Measurements from ENCODE around the gene EMX1. TPM values are rescaled to one million over a fixed set of nuclear protein-coding genes. Genes with fewer than 3 reads are reported as not detected.

EMX1 gene
- total and polyA plus RNA-seq, 2 of the 13 experiments (the other 11 are each of a cell fraction or from before 2014, with no cell fraction given), result 0.62 to 4.9 TPM

DNA sequence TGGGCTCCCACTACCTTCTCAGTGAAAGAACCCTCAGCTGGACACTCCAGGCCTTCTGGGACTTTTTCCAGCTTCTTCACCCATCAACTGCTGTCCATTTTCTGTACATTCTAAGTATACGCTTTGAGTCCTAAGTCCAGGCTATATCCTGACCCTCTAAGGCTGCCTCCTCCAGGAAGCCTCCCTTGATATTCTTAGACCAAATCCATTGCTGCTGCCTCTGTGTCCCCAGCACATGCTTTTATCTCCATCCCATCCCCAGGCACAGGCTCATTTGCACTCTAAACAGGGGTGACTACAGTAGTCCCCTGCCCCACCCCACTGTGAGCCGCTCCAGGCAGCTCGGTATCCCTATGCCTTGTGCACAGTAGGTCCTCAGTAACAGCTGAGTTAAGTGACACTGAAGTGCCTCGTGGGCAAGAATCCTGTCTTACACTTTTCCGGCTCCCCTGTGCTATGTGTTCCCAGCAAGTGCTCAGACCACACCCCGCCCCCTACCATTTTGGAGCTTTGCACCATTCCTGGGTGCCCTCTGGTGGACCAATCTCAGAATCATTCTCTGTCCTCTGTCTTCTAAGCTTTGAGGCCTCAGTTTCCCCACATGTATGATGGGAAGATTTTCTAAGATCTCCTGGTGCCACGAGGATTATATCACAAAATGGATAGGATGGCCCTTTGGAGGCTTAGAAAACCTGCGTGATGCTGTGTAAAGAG, 34.9 kb downstream of the EMX1 start:
- CTCF ChIA-PET (ENCODE audit: low intra/inter-chr PET ratio, low total read pairs), result no interaction called here

More for the DNA sequence above, 34.9 kb downstream of the EMX1 start:
- Histone ChIP-seq H3K4me3 (replicated peaks in 1 of 3; ENCODE audit: insufficient read depth in 1 of 3, low read depth in 2 of 3, low read length in 3 of 3) (no peak overlapping the region), H2AFZ (ENCODE audit: low read length) (no peak overlapping the region), H3K27ac (ENCODE audit: extremely low read length, insufficient read depth, low read length) (no peak overlapping the region), H3K9ac (ENCODE audit: insufficient read depth, low read depth, low read length) (no peak overlapping the region), H4K20me1 (ENCODE audit: insufficient read depth, low read length) (no peaks in the 10 kb centered on the region), H3K36me3 (replicated peaks in 1 of 2; ENCODE audit: control insufficient read depth in 1 of 2, insufficient read depth in 2 of 2, low read length in 2 of 2) (peaks cover 0 to 3% of the 10 kb centered on the region in 2 experiments; a peak in 1 of 5 replicates), H3K9me3 (ENCODE audit: low read length) (no peaks in the 10 kb centered on the region), H3K79me2 (ENCODE audit: insufficient read depth, low read length) (no peaks in the 10 kb centered on the region), H3K4me2 (ENCODE audit: low read depth, low read length) (no peak overlapping the region), H3K4me1 (ENCODE audit: insufficient read depth, low read length) (no peaks in the 10 kb centered on the region), H3K27me3 (ENCODE audit: control insufficient read depth in 1 of 2, insufficient read depth in 2 of 2, low read length in 2 of 2) (no peaks in the 10 kb centered on the region)
- ATAC-seq (no peak), DNase-seq (ENCODE audit: low spot score) (no peak), FAIRE-seq (no peak)
- POLR2A ChIA-PET, result no interaction called here
- 93% methylated on average over 8 of the region's 8 CpGs for WGBS (ENCODE audit: low lambda C conversion rate)
- TF ChIP-seq ZNF350 (CRISPR knock-in tag; IDR thresholded peaks at IDR 0.05; ENCODE audit: borderline replicate concordance, low read depth), result no peak
- TF ChIP-seq, protein P1, sequence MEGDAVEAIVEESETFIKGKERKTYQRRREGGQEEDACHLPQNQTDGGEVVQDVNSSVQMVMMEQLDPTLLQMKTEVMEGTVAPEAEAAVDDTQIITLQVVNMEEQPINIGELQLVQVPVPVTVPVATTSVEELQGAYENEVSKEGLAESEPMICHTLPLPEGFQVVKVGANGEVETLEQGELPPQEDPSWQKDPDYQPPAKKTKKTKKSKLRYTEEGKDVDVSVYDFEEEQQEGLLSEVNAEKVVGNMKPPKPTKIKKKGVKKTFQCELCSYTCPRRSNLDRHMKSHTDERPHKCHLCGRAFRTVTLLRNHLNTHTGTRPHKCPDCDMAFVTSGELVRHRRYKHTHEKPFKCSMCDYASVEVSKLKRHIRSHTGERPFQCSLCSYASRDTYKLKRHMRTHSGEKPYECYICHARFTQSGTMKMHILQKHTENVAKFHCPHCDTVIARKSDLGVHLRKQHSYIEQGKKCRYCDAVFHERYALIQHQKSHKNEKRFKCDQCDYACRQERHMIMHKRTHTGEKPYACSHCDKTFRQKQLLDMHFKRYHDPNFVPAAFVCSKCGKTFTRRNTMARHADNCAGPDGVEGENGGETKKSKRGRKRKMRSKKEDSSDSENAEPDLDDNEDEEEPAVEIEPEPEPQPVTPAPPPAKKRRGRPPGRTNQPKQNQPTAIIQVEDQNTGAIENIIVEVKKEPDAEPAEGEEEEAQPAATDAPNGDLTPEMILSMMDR (CRISPR knock-in tag; IDR thresholded peaks at IDR 0.05), result 0 out of 2 replicates have a peak, but pooled peaks have one; percentile 19
- peak; percentile 42 for TF ChIP-seq ZFP36 (IDR thresholded peaks at IDR 0.05; ENCODE audit: borderline replicate concordance, low read depth, low read length, partially characterized antibody)
- no peak for TF ChIP-seq TAF15 (IDR thresholded peaks at IDR 0.05; ENCODE audit: low read depth, low read length, poor library complexity, severe bottlenecking)
- TF ChIP-seq MBNL3 (CRISPR knock-in tag; conservative IDR thresholded peaks at IDR 0.05), result no peak
- TF ChIP-seq, protein P2, sequence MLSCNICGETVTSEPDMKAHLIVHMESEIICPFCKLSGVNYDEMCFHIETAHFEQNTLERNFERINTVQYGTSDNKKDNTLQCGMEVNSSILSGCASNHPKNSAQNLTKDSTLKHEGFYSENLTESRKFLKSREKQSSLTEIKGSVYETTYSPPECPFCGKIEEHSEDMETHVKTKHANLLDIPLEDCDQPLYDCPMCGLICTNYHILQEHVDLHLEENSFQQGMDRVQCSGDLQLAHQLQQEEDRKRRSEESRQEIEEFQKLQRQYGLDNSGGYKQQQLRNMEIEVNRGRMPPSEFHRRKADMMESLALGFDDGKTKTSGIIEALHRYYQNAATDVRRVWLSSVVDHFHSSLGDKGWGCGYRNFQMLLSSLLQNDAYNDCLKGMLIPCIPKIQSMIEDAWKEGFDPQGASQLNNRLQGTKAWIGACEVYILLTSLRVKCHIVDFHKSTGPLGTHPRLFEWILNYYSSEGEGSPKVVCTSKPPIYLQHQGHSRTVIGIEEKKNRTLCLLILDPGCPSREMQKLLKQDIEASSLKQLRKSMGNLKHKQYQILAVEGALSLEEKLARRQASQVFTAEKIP (CRISPR knock-in tag; IDR thresholded peaks at IDR 0.05; ENCODE audit: borderline replicate concordance), result no peak
- no peak for TF ChIP-seq ZNF652 (CRISPR knock-in tag; IDR thresholded peaks at IDR 0.05; ENCODE audit: borderline replicate concordance, low read depth)
- TF ChIP-seq ETV6 (CRISPR knock-in tag; conservative IDR thresholded peaks at IDR 0.05), result no peak
- no peak for TF ChIP-seq SMC3 (IDR thresholded peaks at IDR 0.05; ENCODE audit: low read length)
- no peak for TF ChIP-seq NFRKB (IDR thresholded peaks at IDR 0.05)
- TF ChIP-seq ZSCAN21 (CRISPR knock-in tag; IDR thresholded peaks at IDR 0.05; ENCODE audit: borderline replicate concordance), result no peak
- TF ChIP-seq THAP11 (CRISPR knock-in tag; IDR thresholded peaks at IDR 0.05), result no peak
- intact Hi-C loops (cut with micrococcal nuclease; ENCODE audit: unreplicated experiment), result no loop called here
- in situ Hi-C loops (cut with HindIII; ENCODE audit: extremely low pct_ligation_motif_present, low pct_unique_long_range_greater_than_20kb), result no loop called here
- BruUV-seq (replicated peaks), result no TSS peak

Measured in HepG2 (cell line).